WTC11 (cell line): ENCODE measurements around the gene PRELP. TPM values are rescaled to one million over a fixed set of nuclear protein-coding genes. Genes with fewer than 3 reads are reported as not detected.

Experiments
- ATAC-seq: fragments of 200-7000 bp; cut with Tn5 transposase; 2 replicates; pipeline ENCODE4 v1.10.0; 2021; ENCODE audit warnings: mild to moderate bottlenecking, moderate library complexity
- CTCF ChIA-PET: fragments of 300-600 bp; sonication (Branson Sonifier 250); formaldehyde crosslinking; loops from one replicate; lab custom pipeline; 2021; ENCODE audit warnings: antibody characterized with exemption; lab: Charles Lee
- POLR2A ChIA-PET: fragments of 350-600 bp; sonication (Branson Sonifier 250); formaldehyde crosslinking; loops from one replicate; lab custom pipeline; 2021; ENCODE audit warnings: antibody characterized with exemption; lab: Charles Lee
- DNase-seq: peaks from one replicate; pipeline ENCODE4 v3.0.0; 2021; ENCODE audit warnings: low spot score
- H3K27ac Mint-ChIP-seq: 2 replicates; pipeline ENCODE4 v1.8.0; 2021; ENCODE audit warnings: mixed read lengths
- H3K27me3 Mint-ChIP-seq: 2 replicates; pipeline ENCODE4 v1.8.0; 2021; ENCODE audit warnings: low read depth, mild to moderate bottlenecking, moderate library complexity, mixed read lengths
- H3K36me3 Mint-ChIP-seq: 2 replicates; pipeline ENCODE4 v1.8.0; 2021; ENCODE audit warnings: mixed read lengths
- H3K4me1 Mint-ChIP-seq: 2 replicates; pipeline ENCODE4 v1.8.0; 2022; ENCODE audit warnings: mixed read lengths
- H3K4me3 Mint-ChIP-seq: 2 replicates; pipeline ENCODE4 v1.8.0; 2021; ENCODE audit warnings: mild to moderate bottlenecking, moderate library complexity, mixed read lengths
- H3K9me3 Mint-ChIP-seq: 2 replicates; pipeline ENCODE4 v1.8.0; 2021; ENCODE audit warnings: mixed read lengths
- AFF4 ChIP-seq: sonication (generic); formaldehyde crosslinking; IDR thresholded peaks from 2 replicates; pipeline ENCODE4 v1.8.1; 2023; ENCODE audit warnings: mild to moderate bottlenecking, missing genetic modification reagents, borderline replicate concordance
- CBFB ChIP-seq: sonication (generic); formaldehyde crosslinking; IDR thresholded peaks from 2 replicates; pipeline ENCODE4 v1.8.1; 2022; ENCODE audit warnings: mild to moderate bottlenecking, low read depth, missing genetic modification reagents
- E2F1 ChIP-seq: sonication (generic); formaldehyde crosslinking; IDR thresholded peaks from 2 replicates; pipeline ENCODE4 v1.8.0; 2022; ENCODE audit warnings: mild to moderate bottlenecking, missing genetic modification reagents
- ELF4 ChIP-seq: sonication (generic); formaldehyde crosslinking; IDR thresholded peaks from 2 replicates; pipeline ENCODE4 v1.8.1; 2022; ENCODE audit warnings: low read depth, mild to moderate bottlenecking, moderate library complexity, missing genetic modification reagents
- IRF1 ChIP-seq: sonication (generic); formaldehyde crosslinking; IDR thresholded peaks from 2 replicates; pipeline ENCODE4 v1.8.0; 2023; ENCODE audit warnings: missing genetic modification reagents
- NR2C2 ChIP-seq: sonication (generic); formaldehyde crosslinking; IDR thresholded peaks from 2 replicates; pipeline ENCODE4 v1.8.0; 2022; ENCODE audit warnings: mild to moderate bottlenecking, missing genetic modification reagents
- TEAD4 ChIP-seq: sonication (generic); formaldehyde crosslinking; IDR thresholded peaks from 2 replicates; pipeline ENCODE4 v1.8.0; 2022; ENCODE audit warnings: mild to moderate bottlenecking, missing genetic modification reagents
- ZNF281 ChIP-seq: sonication (generic); formaldehyde crosslinking; IDR thresholded peaks from 2 replicates; pipeline ENCODE4 v1.8.0; 2023; ENCODE audit warnings: mild to moderate bottlenecking, missing genetic modification reagents
- total RNA-seq: library from RNA; stranded (reverse); gene quantifications from 3 replicates; pipeline ENCODE4 v1.2.3, GENCODE V29; 2021
- TF ChIP-seq, protein P1 (sequence below): sonication (generic); formaldehyde crosslinking; conservative IDR thresholded peaks from 2 replicates; pipeline ENCODE4 v1.8.1; 2023; ENCODE audit warnings: mild to moderate bottlenecking, low read depth, missing genetic modification reagents, moderate library complexity

PRELP gene
- total RNA-seq, 1 experiment from 2014 or later, result 0.17 TPM

DNA sequence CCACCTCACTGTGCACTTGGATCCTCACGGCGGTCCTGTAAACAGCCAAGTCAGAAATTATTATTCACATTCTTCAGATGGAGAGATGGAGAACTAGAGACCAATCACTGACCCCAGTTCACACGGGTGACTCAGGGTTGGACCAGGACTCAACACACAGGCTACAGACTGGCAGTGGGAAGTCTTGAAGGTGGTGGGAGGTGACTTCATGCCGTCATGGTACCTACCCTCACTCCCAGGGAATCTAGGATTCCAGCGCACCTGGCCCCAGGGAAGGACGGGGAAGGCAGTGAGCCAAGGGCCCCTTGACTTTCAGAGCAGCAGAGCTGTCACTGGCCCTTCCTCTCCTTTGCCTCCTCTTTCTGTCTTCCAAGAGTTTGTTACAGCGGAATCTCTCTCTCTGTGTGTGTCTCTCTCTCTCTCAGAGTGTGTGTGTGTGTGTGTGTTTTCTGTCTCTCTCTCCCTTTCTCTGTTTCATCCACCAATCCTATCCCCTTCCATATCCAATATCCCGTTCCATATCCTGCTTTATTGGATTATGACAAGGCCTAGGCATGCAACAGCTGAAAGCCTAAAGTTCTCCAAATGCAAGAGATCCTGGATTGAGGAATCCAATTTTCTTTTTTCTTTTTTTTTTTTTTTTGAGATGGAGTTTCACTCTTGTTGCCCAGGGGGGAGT is 30.1 kb downstream of the PRELP start:
- Mint-ChIP-seq H3K4me3 (no peak overlapping the region), H3K27ac (no peak overlapping the region)

More for the DNA sequence above, 30.1 kb downstream of the PRELP start:
- Mint-ChIP-seq H3K36me3 (peaks cover 2% of the 10 kb centered on the region), H3K4me1 (peaks cover 34% of the 10 kb centered on the region), H3K27me3 (no peaks in the 10 kb centered on the region; the same call in 1 of the 2 replicates)
- POLR2A ChIA-PET, result interaction anchor here (0.6 to 0.8 kb wide), 4 partner anchors 50 to 492 kb away, joined by 3 to 4 read pairs (median 4); partner anchors contain the start of gene ATP2B4
- CTCF ChIA-PET, result interaction anchor here (1.1 to 3.8 kb wide), 6 partner anchors 14 to 196 kb away, joined by 3 to 20 read pairs (median 10); partner anchors contain the start of gene ATP2B4
- DNase-seq (no peak), ATAC-seq (no peak)
- TF ChIP-seq ZNF281 (no peak), E2F1 (no peak), CBFB (CRISPR knock-in tag) (no peak), NR2C2 (CRISPR knock-in tag) (no peak), TEAD4 (no peak), ELF4 (no peak), AFF4 (CRISPR knock-in tag) (no peak), IRF1 (CRISPR knock-in tag) (no peak)
- TF ChIP-seq, protein P1, sequence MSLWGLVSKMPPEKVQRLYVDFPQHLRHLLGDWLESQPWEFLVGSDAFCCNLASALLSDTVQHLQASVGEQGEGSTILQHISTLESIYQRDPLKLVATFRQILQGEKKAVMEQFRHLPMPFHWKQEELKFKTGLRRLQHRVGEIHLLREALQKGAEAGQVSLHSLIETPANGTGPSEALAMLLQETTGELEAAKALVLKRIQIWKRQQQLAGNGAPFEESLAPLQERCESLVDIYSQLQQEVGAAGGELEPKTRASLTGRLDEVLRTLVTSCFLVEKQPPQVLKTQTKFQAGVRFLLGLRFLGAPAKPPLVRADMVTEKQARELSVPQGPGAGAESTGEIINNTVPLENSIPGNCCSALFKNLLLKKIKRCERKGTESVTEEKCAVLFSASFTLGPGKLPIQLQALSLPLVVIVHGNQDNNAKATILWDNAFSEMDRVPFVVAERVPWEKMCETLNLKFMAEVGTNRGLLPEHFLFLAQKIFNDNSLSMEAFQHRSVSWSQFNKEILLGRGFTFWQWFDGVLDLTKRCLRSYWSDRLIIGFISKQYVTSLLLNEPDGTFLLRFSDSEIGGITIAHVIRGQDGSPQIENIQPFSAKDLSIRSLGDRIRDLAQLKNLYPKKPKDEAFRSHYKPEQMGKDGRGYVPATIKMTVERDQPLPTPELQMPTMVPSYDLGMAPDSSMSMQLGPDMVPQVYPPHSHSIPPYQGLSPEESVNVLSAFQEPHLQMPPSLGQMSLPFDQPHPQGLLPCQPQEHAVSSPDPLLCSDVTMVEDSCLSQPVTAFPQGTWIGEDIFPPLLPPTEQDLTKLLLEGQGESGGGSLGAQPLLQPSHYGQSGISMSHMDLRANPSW (CRISPR knock-in tag), result no peak
- TF ChIP-seq, all 79 proteins: peak for 0
- H3K9me3 Mint-ChIP-seq, result no peaks in the 10 kb centered on the region
